ENCODE measurements around the gene NEMP1. TPM values are rescaled to one million over a fixed set of nuclear protein-coding genes. Genes with fewer than 3 reads are reported as not detected.
"Not testable (repeated sequence)": the region's sequence is repeated elsewhere in the genome, so short reads cannot be mapped to it uniquely, and the experiment has no call there.

NEMP1 gene
- total RNA-seq, 1 experiment from 2014 or later: 30.5 TPM

- in situ Hi-C loops (cut with HindIII; ENCODE audit: low pct_unique_long_range_greater_than_20kb, low sequenced_read_pairs): no loop called here
- no peak for DNase-seq (ENCODE audit: low read depth, low spot score)
These were observed 58.4 kb downstream of the NEMP1 start for GRCh38 chr12:57019983-57020719.

- DNase-seq (ENCODE audit: low read depth, low spot score): no peak
- in situ Hi-C loops (cut with HindIII; ENCODE audit: low pct_unique_long_range_greater_than_20kb, low sequenced_read_pairs): no loop called here
These were observed 59.7 kb downstream of the NEMP1 start for GRCh38 chr12:57018906-57019305.

DNA sequence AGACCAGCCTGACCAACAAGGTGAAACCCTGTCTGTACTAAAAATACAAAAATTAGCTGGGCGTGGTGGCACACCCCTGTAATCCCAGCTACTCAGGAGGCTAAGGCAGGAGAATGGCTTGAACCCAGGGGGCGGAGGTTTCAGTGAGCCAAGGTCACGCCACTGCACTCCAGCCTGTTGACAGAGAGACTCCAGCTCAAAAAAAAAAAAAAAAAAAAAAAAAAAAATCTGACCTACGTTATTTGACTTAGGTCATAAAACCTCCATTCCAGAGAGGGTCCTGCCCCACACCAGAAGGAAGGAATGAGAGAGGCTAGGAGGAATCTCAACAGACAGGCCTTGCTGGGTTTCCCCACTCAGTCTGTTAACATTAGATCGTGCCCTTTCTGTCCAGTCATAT is 60.2 kb downstream of the NEMP1 start:
- in situ Hi-C loops (cut with HindIII; ENCODE audit: low pct_unique_long_range_greater_than_20kb, low sequenced_read_pairs); DNase-seq (ENCODE audit: low read depth, low spot score): not testable (repeated sequence)

GRCh38 chr12:57016348-57016747 is 62.2 kb downstream of the NEMP1 start, which contains the start of gene TAC3:
TSS of gene TAC3 (minus strand) at chr12:57016529. CDS start at chr12:57015797, 732 bp downstream.
- no peak for DNase-seq (ENCODE audit: low read depth, low spot score)
- in situ Hi-C loops (cut with HindIII; ENCODE audit: low pct_unique_long_range_greater_than_20kb, low sequenced_read_pairs): no loop called here

DNA sequence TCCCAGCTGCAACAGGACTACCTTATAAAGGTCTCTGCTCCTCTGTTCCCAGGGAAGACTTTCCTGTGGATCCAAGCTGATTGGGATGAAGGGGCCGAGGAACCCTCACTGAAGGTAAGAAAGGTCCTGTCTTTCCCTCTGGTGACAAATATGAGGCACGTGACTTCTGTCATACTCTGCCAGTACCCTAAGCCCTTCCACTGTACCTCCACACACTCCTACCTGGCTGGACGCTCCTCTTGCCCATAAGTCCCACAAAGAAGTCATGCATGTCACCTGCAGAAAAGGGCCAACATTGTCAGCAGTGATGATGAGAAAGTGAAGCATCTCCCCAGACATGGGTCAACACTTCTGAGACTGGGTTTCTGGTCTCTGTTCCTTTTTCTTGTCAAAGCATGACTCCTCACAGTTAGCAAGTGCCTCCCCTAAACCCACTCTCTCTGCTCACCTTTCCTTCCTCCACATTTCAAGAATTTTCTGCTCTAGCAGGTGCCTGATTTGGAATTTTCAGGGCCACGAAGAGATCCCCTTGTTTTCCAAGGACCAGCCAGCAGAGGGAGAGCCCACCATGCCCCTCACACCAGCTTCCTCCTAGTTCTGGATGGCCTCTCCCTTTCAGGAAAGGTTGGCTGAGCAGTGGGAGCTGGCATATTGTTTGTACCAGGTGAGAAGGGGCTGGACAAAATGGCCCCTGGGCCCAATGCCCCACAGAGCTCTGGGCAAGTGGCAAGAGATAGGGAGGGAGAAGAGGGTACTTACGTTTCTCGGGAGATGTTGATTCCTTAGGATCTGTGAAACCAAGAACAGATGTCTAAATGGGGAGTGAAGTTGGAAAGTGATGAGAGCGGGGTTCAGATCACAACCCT is 65.8 kb downstream of the NEMP1 start:
- in situ Hi-C loops (cut with HindIII; ENCODE audit: low pct_unique_long_range_greater_than_20kb, low sequenced_read_pairs): no loop called here

GRCh38 chr12:57011438-57012424 is 66.9 kb downstream of the NEMP1 start:
- in situ Hi-C loops (cut with HindIII; ENCODE audit: low pct_unique_long_range_greater_than_20kb, low sequenced_read_pairs): no loop called here
- DNase-seq (ENCODE audit: low read depth, low spot score): no peak

More for the DNA sequence above, 65.8 kb downstream of the NEMP1 start:
- DNase-seq (ENCODE audit: low read depth, low spot score): no peak

GRCh38 chr12:57010627-57011247 is 67.9 kb downstream of the NEMP1 start:
- no peak for DNase-seq (ENCODE audit: low read depth, low spot score)

DNA sequence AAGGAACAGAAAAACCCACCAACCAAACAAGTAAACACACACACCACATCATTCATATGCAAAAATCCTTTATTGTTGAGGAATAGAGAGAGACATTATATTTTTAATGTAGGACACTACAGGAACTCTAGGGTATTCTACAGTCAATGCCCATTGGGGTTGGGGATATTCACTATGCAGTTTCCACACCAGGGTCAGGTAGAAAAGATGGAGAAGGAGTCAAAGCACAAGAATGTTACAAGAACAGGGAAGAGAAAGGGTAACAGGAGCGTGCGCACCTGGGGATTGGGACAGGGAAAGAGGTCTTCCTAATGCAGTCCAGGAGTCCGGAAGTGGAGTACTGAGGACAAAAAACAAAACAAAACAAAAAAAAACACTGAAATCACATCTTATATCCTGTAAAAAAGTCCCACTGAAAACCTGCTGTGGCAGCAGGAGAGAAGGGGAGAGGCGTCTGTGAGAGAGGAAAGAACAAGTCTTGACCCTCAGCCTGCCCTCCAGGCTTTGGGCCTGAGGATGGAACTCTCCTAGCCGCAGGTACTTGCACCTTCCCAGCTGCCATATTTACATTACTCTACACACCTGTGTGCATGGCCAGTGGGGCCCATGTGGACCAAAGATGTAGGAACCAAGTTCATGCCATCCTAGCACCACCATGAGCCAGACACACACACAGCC is 68.5 kb downstream of the NEMP1 start:
- no peak for DNase-seq (ENCODE audit: low read depth, low spot score)
- in situ Hi-C loops (cut with HindIII; ENCODE audit: low pct_unique_long_range_greater_than_20kb, low sequenced_read_pairs): no loop called here

More at GRCh38 chr12:57010627-57011247, 67.9 kb downstream of the NEMP1 start:
- in situ Hi-C loops (cut with HindIII; ENCODE audit: low pct_unique_long_range_greater_than_20kb, low sequenced_read_pairs): no loop called here

- in situ Hi-C loops (cut with HindIII; ENCODE audit: low pct_unique_long_range_greater_than_20kb, low sequenced_read_pairs): no loop called here
- peak; percentile 80 for DNase-seq (ENCODE audit: low read depth, low spot score)
These were observed 70.4 kb downstream of the NEMP1 start for GRCh38 chr12:57008178-57008577.

GRCh38 chr12:57006809-57007475 is 71.6 kb downstream of the NEMP1 start:
- DNase-seq (ENCODE audit: low read depth, low spot score): no peak
- in situ Hi-C loops (cut with HindIII; ENCODE audit: low pct_unique_long_range_greater_than_20kb, low sequenced_read_pairs): no loop called here

DNA sequence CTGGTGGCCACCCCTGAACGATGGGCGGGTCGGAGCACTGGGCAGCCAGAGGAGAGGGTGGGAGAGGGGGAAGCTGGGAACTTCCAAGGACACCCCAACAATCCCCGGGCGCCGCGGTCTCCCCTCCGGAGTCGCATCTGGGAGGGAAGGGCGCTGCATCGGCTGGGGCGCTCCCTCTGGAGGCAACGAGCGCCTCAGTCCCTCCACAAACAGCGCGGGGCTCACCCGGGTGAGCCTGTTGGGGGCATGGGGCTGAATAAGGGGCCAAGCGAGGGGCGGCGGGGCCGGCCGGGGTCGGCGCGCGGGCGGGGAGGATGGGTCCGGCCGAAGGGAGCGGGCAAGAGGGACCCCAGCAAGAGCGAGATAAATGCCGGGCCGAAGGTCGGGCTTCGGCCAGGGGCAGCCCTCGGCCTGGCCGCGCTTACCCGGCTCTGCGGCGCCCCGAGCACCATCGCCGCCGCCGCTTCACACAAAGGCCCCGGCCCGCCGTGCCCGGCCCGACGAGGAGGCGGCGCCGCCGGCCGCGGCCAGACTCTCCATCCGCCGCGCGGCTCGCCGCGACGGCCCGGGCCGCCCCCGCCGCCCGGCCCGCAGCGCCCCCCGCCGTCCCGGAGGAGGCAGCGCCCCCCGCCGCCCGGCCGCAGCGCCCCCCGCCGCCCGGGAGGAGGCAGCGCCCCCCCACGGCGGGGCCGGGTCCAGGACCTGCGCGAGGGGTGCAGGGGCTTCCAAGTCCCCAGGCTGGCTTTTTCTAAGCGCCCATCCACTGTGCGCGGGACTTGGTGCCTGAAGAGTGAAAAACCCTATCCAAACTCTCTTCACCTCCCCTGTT is 72.4 kb downstream of the NEMP1 start, which contains the start of gene ZBTB39:
Gene ZBTB39 (minus strand): TSS at position 567 of the 829 bp plus-strand sequence. CDS start 1,629 bp downstream, outside the sequence.
- peak; percentile 56 for DNase-seq (ENCODE audit: low read depth, low spot score)
- in situ Hi-C loops (cut with HindIII; ENCODE audit: low pct_unique_long_range_greater_than_20kb, low sequenced_read_pairs): no loop called here

Other genes with a start within 250 kb of the NEMP1 start
- not detected in 2 replicates for gene SDR9C7, start 144.4 kb downstream of the NEMP1 start, total RNA-seq (2014; rRNA removed; shearing (Covaris generic))
- not detected in 2 replicates for gene RDH16, start 121.2 kb downstream of the NEMP1 start, total RNA-seq (2014; rRNA removed; shearing (Covaris generic))
- gene ZBTB39, start 72.2 kb downstream of the NEMP1 start, total RNA-seq (2014; rRNA removed; shearing (Covaris generic)): 5.6 and 6.0 TPM in 2 replicates
- not detected in 2 replicates for gene TAC3, start 62.3 kb downstream of the NEMP1 start, total RNA-seq (2014; rRNA removed; shearing (Covaris generic))
- not detected in 2 replicates for gene MYO1A, start 28.7 kb downstream of the NEMP1 start, total RNA-seq (2014; rRNA removed; shearing (Covaris generic))
- gene NAB2, start 10.3 kb upstream of the NEMP1 start, total RNA-seq (2014; rRNA removed; shearing (Covaris generic)): 74.0 and 79.0 TPM in 2 replicates
- gene STAT6, start 32.6 kb upstream of the NEMP1 start, total RNA-seq (2014; rRNA removed; shearing (Covaris generic)): 39.6 and 39.7 TPM in 2 replicates
- 4.2 and 6.4 TPM in 2 replicates for gene LRP1, start 49.7 kb upstream of the NEMP1 start, total RNA-seq (2014; rRNA removed; shearing (Covaris generic))
- not detected in 2 replicates for gene LRP1-AS, start 68.8 kb upstream of the NEMP1 start, total RNA-seq (2014; rRNA removed; shearing (Covaris generic))
- 5.1 and 5.4 TPM in 2 replicates for gene NXPH4, start 138.0 kb upstream of the NEMP1 start, total RNA-seq (2014; rRNA removed; shearing (Covaris generic))
- 345 and 365 TPM in 2 replicates for gene SHMT2, start 150.9 kb upstream of the NEMP1 start, total RNA-seq (2014; rRNA removed; shearing (Covaris generic))
- not detected in 2 replicates for gene STAC3, start 172.4 kb upstream of the NEMP1 start, total RNA-seq (2014; rRNA removed; shearing (Covaris generic))

Data from SK-MEL-5 (cell line).